ENCODE measurements around the gene MMAA.
A peak's percentile ranks its signal among the peaks of the same experiment; 100 is the strongest.

The MMAA gene

DNA sequence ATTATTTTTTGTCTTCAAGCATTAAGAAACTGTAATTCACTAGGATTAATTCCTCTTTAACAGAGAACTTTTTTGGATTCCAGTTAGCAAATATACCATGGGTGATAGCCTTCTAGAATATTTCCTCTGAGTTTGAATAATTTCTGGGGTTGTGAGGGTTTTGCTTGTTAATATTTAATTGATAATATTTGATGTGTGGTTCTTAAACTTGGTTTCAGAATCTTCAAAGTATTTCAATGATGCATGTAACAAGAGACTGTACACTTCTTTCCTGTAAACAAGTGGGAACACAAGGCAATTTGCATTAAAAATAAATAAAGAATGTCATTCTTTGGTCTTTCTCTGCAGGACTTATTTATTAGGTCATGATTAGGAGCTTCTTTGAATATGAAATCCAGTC is 51.2 kb downstream of the MMAA start:
- TF ChIP-seq ZFX (IDR thresholded peaks at IDR 0.05; ENCODE audit: borderline replicate concordance): no peak
- TF ChIP-seq, protein P1, sequence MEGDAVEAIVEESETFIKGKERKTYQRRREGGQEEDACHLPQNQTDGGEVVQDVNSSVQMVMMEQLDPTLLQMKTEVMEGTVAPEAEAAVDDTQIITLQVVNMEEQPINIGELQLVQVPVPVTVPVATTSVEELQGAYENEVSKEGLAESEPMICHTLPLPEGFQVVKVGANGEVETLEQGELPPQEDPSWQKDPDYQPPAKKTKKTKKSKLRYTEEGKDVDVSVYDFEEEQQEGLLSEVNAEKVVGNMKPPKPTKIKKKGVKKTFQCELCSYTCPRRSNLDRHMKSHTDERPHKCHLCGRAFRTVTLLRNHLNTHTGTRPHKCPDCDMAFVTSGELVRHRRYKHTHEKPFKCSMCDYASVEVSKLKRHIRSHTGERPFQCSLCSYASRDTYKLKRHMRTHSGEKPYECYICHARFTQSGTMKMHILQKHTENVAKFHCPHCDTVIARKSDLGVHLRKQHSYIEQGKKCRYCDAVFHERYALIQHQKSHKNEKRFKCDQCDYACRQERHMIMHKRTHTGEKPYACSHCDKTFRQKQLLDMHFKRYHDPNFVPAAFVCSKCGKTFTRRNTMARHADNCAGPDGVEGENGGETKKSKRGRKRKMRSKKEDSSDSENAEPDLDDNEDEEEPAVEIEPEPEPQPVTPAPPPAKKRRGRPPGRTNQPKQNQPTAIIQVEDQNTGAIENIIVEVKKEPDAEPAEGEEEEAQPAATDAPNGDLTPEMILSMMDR (IDR thresholded peaks at IDR 0.05): no peak

DNA sequence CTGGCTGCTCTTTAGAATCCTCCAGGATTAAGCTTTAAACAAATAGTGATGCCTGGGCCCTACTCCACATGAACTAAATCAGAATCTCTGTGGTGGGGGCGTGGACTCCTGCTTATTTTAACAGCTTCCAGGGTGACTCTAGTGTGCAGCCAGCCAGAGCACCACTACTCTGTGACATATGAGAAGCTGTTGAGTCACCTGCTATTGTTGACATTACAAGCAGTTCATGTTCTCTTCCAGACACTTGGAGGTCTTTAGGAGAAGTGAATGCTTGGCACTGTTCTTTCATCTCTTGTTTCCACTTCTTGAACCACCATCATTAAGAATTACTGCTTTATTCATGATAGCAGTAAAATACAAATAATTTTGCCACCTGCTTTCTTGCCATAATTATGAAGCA is 60.3 kb downstream of the MMAA start:
- peak overlapping the region; percentile 81 for H3K27ac ChIP-seq
- TF ChIP-seq, protein P1 (IDR thresholded peaks at IDR 0.05): no peak
- TF ChIP-seq ZFX (IDR thresholded peaks at IDR 0.05; ENCODE audit: borderline replicate concordance): no peak

More for the DNA sequence above, 51.2 kb downstream of the MMAA start:
- no peak overlapping the region for H3K27ac ChIP-seq

DNA sequence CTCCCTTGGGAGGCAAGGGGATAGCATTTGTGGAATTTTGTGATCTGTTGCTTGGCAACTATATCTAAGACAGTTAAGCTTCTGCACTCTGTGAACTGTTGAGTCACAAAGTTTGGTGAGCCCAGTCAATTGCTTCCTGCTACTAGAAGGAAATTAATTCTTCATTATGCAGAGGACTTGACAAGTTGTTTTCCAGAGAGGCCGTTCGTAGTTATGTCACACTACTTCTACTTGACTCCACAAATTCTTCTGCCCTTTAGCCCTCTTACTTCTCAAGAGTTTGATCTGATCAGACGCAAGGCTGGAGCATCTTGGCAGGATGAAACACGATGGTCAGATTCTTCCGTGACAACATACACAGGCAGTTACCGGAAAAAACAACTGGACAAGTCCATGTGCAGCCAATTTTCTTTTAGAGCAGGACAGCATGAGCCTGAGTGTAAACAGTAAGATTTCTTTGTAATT is 60.8 kb downstream of the MMAA start, which contains the start of gene C4orf51:
Gene C4orf51, plus strand, starts transcription at position 156 of the 465 bp plus-strand sequence. Its CDS starts 58 bp downstream, at position 214.
- peak within 1 kb of the TSS; percentile 81 for H3K27ac ChIP-seq
- TF ChIP-seq, protein P1 (IDR thresholded peaks at IDR 0.05): no peak
- TF ChIP-seq ZFX (IDR thresholded peaks at IDR 0.05; ENCODE audit: borderline replicate concordance): no peak

DNA sequence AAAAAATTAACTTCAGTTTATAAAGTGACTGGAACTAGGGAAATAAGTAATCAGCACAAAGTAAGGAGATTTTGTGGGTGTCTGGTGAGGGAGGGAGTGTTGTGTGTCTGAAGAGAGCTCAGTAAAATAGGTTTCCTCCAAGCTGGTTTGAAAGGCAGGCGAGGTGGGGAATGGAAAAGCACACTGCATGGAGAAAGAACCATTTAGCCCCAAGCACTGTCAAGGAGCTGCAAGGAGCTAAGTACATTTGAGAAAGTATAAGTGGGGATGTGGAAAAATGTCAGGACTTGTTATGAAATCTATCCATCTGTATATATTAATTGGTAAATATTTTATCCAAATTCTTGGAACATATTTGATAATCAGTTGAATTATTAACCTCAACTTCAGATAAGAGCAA is 61.7 kb downstream of the MMAA start:
- TF ChIP-seq, protein P1 (IDR thresholded peaks at IDR 0.05): no peak
- no peak for TF ChIP-seq ZFX (IDR thresholded peaks at IDR 0.05; ENCODE audit: borderline replicate concordance)
- H3K27ac ChIP-seq: peak overlapping the region; percentile 81

DNA sequence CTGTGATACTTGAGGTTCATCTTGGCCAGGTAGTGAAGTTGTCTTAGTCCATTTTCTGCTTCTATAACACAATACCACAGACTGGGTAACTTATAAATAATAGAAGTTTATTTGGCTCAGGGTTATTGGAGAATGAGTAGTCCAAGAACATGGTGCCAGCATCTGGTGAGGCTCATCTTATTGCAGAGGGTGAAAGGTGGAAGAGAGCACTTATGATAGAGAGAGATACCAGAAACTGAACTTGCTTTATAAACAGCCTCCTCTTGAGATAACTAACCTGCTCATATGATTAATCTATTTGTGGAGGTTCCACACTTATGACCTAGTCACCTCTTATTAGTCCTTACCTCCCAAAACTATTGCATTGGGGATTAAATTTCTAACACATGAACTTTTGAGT is 62.3 kb downstream of the MMAA start:
- TF ChIP-seq, protein P1 (IDR thresholded peaks at IDR 0.05): no peak
- TF ChIP-seq ZFX (IDR thresholded peaks at IDR 0.05; ENCODE audit: borderline replicate concordance): no peak
- peak overlapping the region; percentile 81 for H3K27ac ChIP-seq

DNA sequence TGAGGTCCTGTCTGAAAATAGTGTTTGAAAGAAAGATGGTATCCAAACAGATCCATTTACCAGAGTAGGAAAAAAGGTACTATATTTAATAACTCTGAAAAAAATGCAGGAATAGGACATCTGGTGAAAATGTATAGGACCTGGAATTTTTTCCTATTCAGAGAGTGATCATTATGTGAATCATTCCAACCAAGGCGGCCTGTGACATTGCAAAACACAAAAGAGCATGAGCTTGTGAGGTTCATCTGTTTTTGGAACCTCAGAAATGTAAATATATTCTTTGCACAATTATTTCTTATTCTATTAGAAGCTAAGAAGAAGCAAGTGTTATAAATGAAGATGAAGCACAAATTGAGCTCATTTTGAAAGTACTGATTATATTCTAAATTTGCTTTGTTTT is 62.8 kb downstream of the MMAA start:
- TF ChIP-seq ZFX (IDR thresholded peaks at IDR 0.05; ENCODE audit: borderline replicate concordance): no peak
- TF ChIP-seq, protein P1 (IDR thresholded peaks at IDR 0.05): no peak
- H3K27ac ChIP-seq: no peak overlapping the region

DNA sequence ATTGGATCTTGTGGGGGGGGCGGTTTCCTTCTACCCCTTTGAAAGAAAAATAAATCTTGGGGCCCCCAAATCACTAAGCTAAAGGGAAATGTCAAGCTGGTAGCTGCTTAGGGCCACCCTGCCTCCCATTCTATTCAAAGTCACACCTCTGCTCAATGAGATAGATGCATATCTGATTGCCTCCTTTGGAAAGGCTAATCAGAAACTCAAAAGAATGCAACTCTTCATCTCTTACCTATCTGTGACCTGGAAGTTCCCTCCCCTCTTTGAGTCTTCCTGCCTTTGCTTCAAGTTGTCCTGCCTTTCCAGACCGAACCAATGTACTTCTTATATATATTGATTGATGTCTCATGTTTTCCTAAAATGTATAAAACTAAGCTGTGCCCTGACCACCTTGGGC is 67.8 kb downstream of the MMAA start:
- H3K27ac ChIP-seq: no peak overlapping the region
- TF ChIP-seq, protein P1 (IDR thresholded peaks at IDR 0.05): no peak
- TF ChIP-seq ZFX (IDR thresholded peaks at IDR 0.05; ENCODE audit: borderline replicate concordance): no peak

Measured in 22Rv1 (cell line).